ENCODE data around the gene DHRS1.

DHRS1 gene

DNA sequence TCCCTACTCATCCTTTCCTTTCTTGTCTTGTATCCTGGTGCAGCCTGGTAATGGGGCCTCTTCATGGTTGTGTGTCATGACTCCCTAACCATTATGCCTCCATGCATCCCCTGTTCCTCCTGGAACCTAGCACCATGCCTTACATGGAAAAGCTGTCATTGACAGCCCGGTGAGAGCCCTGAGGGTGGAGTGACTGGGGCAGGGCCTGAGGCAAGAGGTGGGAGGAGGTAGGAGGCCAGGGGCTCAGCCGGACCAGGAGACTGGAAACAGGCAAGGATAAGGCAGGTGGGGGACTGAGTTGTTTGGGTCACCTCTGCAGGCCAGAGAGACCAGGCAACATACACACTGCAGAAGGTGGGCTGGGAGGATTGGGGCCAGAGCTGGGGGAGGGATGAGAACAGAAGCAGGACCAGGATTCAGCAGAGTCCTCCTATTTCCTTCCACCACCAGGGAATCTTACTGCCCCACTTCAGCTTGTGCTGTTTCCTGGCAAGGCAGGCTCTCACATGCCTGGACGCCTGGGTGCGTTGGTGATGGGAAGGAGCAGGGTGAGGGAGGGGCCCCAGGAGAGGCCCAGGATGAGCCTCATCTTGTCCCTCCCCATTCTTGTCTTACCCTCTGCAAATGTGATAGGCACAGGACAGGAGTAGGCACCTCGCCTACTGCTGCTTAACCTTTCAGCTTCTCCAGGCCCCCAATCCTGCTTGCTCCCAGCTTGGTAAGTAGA is 10.1 kb upstream of the DHRS1 start, which contains the start of gene LTB4R2:
LTB4R2 (plus strand) TSS at position 603 of the 727 bp plus-strand sequence. CDS start 525 bp downstream, outside the sequence.
- DNase-seq (ENCODE audit: low read depth, low spot score) = no peak

DNA sequence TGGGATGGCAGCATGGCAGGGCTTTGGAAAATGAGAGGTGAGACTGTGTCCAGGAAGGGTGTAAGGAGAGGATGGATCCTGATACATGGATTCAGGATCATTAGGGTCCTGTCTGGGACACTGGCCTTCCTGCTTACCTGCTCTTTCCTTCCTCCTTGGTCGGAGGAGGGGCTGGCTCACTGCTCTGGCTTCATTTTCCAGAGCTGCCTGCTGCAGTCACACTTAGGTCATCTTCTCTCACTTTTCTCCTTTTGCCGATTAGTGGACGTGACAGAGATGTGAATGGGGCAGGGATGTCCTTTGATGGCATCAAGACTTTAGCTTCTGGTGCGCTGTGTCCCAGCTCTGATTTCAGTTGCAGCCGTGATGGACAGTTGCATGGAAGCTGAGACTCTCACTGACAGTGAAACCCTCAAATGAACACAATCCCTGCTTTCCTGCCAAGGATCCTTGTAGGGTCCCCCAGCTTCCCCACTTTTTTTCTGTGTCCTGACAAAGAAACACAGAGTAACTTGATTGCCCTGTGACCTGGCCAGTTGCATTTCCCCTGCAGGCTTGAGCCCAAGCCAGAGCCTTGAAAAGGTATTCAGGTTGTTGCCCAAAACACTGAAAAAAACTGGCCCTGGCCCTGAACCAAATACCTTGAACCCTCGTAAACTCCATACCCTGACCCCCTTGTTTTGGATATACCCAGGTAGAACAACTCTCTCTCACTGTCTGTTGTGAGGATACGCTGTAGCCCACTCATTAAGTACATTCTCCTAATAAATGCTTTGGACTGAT is 9.0 kb upstream of the DHRS1 start:
- DNase-seq (ENCODE audit: low read depth, low spot score) = no peak

DNA sequence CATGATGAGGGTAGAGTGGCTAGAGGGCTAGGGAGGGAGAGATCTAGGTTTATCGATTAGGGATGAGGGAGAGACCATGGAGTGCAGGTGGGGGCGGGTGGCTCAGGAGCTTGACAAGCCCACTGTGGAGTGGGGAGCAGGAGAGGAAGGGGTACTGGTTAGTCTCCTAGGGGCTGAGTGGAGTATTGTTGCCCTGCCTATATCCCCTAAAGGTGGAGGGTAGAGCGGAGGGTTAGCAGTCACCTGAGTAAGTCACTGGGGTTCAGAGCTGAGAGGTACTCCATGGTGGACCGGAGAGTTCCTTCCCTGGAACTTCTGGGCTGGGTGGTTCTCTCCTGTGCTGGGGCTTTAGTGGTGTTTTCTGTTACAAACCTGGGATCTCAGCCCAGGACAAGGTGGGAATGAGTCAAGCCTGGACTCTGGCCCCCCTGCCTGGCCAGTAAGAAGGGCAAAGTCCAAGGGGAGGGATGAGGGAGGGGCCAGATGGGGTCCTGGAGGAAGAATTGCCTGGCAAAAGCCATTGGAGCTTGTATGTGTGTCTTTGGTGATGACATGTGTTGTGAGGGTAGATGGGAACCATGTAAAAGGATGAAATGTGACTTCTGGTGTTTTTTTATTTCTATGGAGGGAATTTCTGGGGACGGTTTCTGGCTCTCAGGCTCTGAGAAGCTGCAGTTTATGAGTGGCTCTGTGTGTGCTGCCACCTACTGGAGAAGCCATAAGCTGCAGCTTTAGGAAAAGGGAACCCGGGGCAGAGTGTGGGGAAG is 8.2 kb upstream of the DHRS1 start, which contains the start of gene CIDEB:
CIDEB (minus strand) TSS at position 403 of the 767 bp plus-strand sequence; CDS start at position 284, 119 bp downstream.
- peak; percentile 30 for DNase-seq (ENCODE audit: low read depth, low spot score)

DNA sequence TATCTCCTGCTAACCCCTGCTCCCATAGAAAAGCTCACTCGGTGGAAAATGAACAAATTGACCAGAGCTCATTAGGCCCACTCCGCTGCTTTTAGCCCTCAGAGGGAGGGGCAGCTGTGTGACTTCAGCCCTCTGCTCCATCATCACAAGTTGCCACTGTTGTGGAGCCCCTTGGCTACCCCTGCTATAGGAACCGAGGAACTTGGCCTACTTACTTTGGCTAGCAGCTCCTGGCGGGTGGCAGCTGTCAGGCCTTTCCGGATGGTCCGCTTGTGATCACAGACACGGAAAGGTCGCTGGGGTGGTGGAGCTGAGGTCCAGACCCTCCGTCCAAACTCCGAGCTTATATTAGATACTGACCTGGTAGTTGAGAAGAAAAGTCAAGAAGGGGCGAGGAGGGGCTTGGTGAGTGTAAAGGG is 7.6 kb upstream of the DHRS1 start:
- DNase-seq (ENCODE audit: low read depth, low spot score) = no peak

DNA sequence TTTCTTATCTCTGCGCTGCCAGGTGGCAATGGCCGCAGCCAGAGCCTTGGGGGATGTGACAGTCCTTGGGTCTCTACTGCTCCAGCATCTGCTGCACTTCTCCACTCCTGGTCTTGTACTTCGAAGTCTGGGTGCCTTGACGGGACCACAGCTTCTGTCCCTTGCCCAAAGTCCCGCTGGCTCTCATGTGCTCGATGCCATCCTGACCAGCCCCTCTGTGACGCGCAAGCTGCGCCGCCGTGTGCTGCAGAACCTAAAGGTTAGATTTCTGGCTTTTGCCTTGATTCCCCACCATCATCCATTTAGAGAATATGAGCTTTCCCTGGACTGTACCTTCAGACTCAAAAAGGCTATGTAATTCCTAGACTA is 4.4 kb upstream of the DHRS1 start:
- DNase-seq (ENCODE audit: low read depth, low spot score) = no peak

DNA sequence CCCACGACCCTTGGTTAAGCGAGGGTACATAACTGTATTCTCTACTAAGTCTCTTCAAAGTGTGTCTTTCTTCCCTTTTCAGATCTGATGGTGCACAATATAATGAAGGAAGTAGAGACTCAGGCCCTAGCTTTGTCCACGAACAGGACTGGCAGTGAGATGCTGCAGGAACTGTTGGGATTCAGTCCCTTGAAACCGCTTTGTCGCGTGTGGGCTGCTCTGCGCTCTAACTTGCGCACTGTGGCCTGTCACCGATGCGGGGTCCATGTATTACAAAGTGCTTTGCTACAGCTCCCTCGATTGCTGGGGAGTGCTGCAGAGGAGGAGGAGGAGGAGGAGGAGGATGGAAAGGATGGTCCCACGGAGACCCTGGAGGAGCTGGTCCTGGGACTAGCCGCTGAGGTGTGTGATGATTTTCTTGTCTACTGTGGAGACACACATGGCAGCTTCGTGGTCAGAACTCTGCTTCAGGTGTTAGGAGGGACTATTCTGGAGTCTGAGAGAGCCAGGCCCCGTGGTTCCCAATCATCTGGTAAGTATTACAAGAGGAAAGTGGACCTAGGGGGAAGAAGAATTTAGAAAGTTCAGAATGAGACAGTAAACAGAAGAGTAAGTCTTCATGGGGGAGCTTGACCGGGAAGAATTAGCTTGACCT is 873 bp upstream of the DHRS1 start:
- no peak for DNase-seq (ENCODE audit: low read depth, low spot score)

DNA sequence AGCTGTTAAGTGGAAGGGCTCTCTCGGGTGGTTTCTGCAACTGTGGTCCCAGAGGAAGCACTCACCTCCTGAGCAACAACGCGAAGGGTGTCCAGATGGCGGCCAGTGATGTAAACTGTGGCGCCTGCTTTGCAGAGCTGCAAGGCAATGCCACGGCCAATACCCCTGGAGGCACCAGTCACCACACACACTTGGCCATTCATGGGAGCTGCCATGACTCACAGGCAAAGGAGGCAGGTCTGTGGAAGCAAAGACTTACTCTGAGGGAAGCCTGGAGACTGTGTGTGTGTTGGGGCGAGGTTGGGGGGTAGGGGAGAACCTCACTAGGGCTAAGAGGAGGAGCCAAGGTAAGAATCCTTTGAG is 707 bp downstream of the DHRS1 start:
- no peak for DNase-seq (ENCODE audit: low read depth, low spot score)

DNA sequence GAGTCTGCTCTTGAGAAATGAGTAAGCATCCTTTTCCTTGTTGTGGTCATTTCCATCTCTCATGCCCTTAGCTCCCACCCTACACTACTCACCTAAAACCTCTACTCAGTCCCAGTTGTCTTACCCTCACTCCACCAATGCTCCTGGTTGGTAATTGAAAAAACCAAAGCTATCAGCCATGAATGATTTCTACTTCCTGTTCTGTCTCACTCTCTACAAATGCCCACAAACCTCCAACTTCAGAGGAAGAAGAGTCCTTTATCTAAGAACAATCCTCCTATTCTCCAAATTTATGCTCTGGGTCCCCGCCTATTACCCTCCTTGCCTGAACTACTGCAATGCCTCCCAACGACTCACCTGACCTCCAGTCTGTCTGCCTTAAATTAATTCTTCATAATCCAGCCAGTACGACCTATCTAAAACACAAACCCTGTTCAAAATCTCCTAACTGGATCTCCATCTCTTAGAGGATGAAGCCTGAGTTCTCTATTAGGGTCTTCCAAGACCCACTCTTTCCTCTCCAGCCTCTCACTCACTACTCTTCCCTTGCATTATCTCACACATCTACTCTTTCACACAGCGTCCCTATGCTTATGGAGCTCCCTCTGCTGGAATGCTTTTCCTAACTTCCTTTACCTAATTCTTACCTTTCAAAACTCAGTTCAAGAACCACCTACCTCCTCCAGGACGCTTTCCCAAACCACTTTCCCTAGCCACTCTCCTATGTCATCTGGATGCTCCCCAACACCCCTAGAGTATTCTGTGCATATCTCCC is 2.2 kb downstream of the DHRS1 start:
- no peak for DNase-seq (ENCODE audit: low read depth, low spot score)

DNA sequence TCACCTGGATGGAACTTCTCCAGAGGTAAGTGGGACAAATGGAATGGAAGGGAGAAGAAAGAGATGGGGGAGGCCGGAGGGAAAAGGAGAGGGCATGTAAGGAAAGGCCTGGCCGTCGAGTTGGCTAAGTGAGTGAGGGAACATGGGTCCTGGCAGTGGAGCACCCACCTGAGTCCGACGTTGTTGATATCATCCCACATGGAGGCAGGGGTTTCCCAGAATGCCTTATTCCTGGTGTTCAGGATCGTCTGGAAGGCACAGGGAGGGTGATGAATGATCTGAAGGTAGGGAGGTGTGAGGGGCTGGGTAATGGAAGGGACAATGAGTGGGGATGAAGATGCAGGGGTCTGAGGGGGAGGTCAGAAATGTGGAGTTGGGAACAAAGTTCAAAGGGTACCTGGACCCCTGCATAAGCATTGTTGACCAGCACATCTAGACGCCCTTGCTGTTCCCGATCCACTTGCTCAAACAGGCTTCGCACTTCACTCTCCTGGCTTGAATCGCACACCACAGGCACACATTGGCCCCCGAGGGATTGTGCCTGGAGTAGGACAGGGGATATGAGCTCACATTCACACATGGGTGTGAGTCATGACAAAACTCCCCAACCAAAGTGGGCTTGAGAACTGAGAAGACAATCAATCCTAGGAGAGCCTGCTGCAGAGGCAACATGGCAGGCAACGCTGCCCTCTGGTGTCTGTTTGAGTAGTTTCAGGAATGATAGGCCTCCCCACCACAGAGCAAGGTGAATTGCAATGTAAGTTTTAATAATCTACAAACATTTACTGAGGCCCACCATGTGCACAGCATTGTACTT is 3.0 kb downstream of the DHRS1 start:
- DNase-seq (ENCODE audit: low read depth, low spot score) = peak; percentile 60

DNA sequence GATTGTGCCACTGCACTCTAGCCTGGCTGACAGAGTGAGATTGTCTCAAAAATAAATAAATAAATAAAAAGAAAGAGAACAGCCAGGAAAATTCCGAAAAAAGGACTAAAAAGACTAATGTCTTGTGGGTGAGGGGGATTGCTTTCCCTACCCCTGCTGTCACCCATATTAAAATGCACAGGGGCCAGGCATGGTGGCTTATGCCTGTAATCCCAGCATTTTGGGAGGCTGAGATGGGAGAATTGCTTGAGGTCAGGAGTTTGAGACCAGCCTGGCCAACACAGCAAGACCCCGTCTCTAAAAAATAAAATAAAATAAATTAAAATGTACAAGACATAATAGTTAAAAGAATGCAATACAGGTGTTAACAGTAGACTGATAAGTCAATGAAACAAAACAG is 6.1 kb downstream of the DHRS1 start:
- no peak for DNase-seq (ENCODE audit: low read depth, low spot score)

DNA sequence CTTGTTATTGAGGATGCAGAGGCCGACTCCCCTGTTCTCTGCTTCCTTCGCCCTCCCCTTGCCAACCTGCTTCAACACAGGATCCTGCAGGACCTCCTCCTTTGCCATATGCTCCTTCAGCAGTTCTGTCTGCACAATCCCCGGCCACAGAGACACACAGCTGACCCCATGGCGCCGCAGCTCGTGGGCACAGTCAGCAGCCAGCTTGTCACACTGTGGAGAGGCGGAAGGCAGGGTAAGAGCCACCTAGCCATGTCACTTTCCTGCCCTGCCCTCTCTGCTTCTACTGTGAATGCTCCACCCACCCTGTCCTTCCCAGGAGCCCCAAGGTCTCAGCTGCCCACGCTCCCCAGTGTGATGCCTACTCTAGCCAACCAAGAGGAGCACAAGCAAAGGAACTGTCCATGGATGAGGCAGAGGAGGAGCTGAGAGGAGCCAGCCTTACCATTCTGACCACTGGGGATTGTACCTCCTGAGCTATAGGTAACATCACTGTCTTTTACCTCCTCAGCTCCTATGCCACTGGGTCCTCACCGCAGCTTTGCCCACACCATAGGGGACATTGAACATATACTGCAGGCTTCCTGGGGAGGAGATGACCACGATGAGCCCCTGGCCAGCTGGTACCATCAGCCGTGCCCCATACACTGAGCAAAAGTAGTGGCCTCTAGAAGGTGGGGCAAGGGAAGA is 7.3 kb downstream of the DHRS1 start:
- DNase-seq (ENCODE audit: low read depth, low spot score) = no peak

DNA sequence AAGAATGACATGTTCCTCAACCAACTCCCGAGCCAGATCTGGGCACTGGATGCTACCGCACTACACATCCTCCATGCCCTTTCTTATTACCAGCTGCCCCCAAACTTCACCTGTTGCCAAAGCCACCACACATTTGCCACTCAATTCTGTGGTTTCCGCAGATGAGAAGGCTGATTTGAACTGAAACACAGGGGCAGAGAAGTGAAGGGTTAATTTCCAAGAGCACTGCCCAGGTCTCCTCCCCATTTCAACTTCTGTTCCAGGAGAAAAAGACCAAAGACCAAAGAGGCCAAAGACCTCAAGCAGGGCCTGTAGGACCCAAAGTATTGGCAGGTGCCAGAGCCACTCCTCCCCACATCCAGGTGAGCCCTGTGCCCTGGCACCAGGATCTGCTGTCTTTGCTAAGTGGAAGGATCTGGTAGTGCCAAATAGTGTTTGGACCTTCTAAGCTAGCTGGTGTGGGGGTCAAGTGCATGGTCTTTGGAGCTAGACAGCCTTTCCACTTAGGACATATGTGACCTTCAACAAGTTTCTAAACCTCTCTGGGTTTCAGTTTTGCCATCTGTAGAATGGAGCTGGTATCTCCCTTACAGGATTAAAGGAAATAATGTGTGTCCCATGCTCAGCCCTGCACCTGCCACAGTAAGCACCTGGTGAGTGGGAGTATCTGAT is 8.0 kb downstream of the DHRS1 start:
- DNase-seq (ENCODE audit: low read depth, low spot score) = no peak

DNA sequence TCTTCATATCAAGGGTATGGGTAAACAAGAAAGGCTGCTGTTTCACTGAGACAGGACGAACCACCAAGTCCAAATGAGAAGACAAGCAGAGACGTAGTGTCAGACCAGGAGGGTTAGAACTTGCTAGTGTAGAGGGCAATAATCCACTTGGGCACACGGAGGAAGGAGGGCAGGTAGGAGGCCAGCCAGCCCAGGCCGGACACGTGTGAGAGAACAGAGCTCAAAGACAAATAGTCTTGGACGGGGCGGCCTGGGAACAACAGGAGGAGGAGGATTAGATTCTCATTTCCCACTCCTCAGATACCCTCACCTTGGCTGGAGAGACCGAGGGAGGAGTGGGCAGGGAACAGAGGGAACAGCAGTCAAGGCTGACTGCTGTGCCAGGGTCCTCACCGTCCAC is 8.8 kb downstream of the DHRS1 start:
- DNase-seq (ENCODE audit: low read depth, low spot score) = no peak

DNA sequence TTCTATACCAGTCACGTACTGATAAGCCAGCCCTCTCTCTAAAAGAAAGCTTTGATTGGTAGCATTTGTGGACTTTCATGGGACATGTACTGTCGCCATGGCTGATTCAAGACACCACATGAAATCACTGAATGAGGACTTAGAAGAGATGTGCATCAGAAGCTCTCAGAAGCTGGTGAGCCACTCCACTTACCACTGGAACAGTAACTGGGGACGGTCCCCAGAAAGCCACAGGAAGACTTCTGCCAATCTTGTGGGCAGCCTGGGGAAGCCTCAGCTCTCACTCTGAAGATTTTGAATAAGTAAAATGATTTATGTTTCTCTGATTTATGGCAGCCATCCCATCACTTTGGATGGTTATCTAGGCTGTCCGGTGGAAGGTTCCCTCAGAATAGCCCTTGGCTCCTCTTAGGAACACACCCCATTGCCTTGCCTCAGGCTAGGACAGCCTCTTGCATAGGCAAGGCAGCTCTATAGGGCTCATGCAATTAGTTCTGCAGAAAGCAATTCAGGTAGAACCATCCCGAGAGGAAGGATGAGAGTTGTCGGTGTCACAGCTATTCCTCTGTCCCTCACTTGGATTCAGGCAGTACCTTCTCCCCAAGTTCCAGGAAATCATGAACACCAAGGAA is 9.8 kb downstream of the DHRS1 start:
- no peak for DNase-seq (ENCODE audit: low read depth, low spot score)

DNA sequence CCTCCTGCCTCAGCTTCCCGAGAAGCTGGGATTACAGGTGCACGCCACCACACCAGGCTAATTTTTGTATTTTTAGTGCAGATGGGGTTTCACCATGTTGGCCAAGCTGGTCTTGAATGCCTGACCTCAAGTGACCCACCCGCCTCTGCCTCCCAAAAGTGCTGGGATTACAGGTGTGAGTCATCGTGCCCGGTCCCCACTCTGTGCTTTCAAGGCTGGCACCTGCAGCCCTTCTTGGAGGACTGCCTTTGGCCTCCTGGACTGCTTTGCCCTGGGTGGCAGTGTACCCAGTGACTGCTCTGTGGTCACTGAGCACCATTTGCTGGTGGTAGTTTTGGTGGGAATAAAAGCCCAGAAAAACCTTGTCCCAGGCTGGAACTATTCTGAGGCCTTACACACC is 12.6 kb downstream of the DHRS1 start:
- DNase-seq (ENCODE audit: low read depth, low spot score) = no peak

DNA sequence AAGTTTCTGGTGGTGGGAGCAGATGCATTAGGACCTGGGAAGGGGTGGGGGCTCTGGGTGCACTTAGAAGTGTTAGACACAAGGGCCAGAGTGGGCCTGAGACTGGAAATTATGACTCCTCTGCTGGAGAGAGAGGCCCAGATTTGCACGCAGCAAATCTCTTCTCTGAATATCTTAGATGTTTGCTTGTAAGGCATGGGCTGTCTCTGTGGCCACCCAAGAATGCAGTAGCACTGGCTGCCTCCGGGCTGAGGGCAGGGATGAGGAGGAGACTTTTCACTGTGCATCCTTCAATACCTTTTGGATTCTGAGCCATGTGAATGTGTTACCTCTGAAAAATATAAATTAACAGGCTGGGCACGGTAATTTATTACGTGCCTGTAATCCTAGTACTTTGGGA is 14.2 kb downstream of the DHRS1 start:
- DNase-seq (ENCODE audit: low read depth, low spot score) = no peak

DNA sequence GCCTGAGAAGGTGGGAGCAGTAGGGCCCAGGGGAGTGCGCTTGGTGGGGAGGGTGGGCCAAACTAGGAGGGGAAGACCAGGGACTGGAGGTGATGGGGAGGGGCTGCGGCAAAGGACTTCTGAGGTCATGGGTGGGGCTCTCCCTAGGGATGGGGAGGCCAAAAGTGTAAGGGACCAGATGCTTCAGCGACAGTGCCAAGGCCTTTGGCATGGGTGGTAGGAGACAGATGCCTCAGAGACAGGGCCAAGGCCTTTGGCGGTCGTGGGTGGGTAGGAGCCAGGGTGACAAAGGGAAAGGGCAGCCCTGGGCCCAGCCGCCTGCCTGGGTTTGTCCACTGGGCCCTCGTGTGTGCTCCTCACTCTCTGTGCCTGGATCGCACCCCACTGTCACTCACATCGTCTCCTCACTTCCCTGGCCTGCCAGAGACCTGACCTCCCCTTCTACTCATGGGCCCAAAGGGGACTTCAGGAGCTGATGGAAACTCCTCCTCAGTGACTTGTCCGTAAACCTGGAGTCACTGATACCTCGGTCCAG is 15.0 kb downstream of the DHRS1 start:
- DNase-seq (ENCODE audit: low read depth, low spot score) = no peak

DNA sequence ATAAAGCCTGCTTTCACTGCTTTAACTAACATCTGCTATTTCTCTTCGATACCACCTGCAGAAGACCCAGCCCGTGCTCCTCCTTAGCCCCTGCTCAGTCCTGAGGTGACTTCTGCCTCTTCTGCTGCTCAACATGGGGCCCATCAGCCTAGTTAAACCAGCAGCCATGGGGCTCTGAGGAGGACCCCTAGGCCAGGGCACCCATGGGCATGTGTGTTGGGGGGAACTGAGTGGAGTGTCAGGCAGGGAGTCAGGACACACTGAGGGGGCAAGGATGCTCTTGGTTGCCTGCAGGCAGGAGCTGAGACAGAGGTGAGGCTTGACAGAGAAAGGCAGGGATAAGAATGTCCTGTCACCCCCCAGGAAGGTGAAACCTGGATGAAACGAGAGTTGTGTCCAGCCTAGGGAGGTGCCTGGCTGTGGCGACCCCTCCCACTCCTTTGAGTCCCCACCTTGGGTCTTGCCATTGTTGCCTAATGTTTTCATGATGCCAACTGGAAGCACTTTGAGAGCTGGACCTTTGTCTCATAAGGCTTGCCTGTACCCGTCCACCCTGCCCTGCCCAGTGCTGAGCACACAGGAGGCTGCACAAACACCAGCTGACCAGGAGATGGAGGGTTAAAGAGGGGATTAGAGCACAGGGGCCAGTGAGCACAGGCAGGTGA is 15.7 kb downstream of the DHRS1 start:
- DNase-seq (ENCODE audit: low read depth, low spot score) = no peak
